ENCODE data around the gene FLNC.

The FLNC gene, protein sequence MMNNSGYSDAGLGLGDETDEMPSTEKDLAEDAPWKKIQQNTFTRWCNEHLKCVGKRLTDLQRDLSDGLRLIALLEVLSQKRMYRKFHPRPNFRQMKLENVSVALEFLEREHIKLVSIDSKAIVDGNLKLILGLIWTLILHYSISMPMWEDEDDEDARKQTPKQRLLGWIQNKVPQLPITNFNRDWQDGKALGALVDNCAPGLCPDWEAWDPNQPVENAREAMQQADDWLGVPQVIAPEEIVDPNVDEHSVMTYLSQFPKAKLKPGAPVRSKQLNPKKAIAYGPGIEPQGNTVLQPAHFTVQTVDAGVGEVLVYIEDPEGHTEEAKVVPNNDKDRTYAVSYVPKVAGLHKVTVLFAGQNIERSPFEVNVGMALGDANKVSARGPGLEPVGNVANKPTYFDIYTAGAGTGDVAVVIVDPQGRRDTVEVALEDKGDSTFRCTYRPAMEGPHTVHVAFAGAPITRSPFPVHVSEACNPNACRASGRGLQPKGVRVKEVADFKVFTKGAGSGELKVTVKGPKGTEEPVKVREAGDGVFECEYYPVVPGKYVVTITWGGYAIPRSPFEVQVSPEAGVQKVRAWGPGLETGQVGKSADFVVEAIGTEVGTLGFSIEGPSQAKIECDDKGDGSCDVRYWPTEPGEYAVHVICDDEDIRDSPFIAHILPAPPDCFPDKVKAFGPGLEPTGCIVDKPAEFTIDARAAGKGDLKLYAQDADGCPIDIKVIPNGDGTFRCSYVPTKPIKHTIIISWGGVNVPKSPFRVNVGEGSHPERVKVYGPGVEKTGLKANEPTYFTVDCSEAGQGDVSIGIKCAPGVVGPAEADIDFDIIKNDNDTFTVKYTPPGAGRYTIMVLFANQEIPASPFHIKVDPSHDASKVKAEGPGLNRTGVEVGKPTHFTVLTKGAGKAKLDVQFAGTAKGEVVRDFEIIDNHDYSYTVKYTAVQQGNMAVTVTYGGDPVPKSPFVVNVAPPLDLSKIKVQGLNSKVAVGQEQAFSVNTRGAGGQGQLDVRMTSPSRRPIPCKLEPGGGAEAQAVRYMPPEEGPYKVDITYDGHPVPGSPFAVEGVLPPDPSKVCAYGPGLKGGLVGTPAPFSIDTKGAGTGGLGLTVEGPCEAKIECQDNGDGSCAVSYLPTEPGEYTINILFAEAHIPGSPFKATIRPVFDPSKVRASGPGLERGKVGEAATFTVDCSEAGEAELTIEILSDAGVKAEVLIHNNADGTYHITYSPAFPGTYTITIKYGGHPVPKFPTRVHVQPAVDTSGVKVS (N-terminal part only)

GRCh38 chr7:128830231-128831177 lies at the start of gene FLNC:
TSS of gene FLNC (plus strand) at chr7:128830406. CDS start at chr7:128830638, 232 bp downstream.
- Histone ChIP-seq H3K4me3 (ENCODE audit: low read depth, low read length) (peak within 1 kb of the TSS; percentile 81), H3K27ac (peak within 1 kb of the TSS; percentile 57), H3K27me3 (replicated peaks) (no peaks in the 10 kb centered on the region), H3K36me3 (replicated peaks) (peaks cover 9% of the 10 kb centered on the region)
- DNase-seq, result peak; percentile 43
- TF ChIP-seq, protein P1, sequence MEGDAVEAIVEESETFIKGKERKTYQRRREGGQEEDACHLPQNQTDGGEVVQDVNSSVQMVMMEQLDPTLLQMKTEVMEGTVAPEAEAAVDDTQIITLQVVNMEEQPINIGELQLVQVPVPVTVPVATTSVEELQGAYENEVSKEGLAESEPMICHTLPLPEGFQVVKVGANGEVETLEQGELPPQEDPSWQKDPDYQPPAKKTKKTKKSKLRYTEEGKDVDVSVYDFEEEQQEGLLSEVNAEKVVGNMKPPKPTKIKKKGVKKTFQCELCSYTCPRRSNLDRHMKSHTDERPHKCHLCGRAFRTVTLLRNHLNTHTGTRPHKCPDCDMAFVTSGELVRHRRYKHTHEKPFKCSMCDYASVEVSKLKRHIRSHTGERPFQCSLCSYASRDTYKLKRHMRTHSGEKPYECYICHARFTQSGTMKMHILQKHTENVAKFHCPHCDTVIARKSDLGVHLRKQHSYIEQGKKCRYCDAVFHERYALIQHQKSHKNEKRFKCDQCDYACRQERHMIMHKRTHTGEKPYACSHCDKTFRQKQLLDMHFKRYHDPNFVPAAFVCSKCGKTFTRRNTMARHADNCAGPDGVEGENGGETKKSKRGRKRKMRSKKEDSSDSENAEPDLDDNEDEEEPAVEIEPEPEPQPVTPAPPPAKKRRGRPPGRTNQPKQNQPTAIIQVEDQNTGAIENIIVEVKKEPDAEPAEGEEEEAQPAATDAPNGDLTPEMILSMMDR (IDR thresholded peaks at IDR 0.05; ENCODE audit: low read depth, low read length, missing control alignments), result no peak
- in situ Hi-C loops (cut with HindIII; ENCODE audit: low pct_ligation_motif_present, low sequenced_read_pairs), result no loop called here

DNA sequence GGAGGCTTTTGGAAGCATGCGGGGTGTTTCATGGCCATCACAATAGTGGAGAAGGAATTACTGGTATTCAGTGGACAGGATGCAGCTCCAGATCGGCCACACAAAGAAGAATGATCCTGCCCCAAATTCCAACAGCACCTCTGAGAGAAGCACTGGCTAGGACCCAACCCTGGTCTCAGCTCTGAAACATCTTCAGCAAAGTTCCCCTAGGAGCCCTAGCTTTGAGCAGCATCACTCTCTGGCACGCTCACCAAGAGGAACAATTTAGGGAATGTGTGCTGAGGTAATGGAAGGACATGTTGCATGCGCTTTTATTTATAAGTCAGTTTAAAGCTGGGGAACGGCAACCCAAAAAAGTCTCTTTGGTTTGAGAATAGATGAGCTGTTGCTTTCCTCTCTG lies 49.1 kb upstream of the FLNC start:
- in situ Hi-C loops (cut with HindIII; ENCODE audit: low pct_ligation_motif_present, low sequenced_read_pairs), result no loop called here
- no peak overlapping the region for H3K4me3 ChIP-seq (ENCODE audit: low read depth, low read length)
- TF ChIP-seq, protein P1 (IDR thresholded peaks at IDR 0.05; ENCODE audit: low read depth, low read length, missing control alignments), result no peak
- H3K36me3 ChIP-seq (replicated peaks), result no peaks in the 10 kb centered on the region
- H3K27ac ChIP-seq, result no peak overlapping the region
- no peaks in the 10 kb centered on the region for H3K27me3 ChIP-seq (replicated peaks)
- no peak for DNase-seq

- H3K27me3 ChIP-seq (replicated peaks), result no peaks in the 10 kb centered on the region
- no peak overlapping the region for H3K27ac ChIP-seq
- no peak overlapping the region for H3K4me3 ChIP-seq (ENCODE audit: low read depth, low read length)
- in situ Hi-C loops (cut with HindIII; ENCODE audit: low pct_ligation_motif_present, low sequenced_read_pairs), result no loop called here
- H3K36me3 ChIP-seq (replicated peaks), result no peaks in the 10 kb centered on the region
- no peak for DNase-seq
- TF ChIP-seq, protein P1 (IDR thresholded peaks at IDR 0.05; ENCODE audit: low read depth, low read length, missing control alignments), result no peak
These were observed 48.4 kb upstream of the FLNC start for GRCh38 chr7:128781851-128782250.

DNA sequence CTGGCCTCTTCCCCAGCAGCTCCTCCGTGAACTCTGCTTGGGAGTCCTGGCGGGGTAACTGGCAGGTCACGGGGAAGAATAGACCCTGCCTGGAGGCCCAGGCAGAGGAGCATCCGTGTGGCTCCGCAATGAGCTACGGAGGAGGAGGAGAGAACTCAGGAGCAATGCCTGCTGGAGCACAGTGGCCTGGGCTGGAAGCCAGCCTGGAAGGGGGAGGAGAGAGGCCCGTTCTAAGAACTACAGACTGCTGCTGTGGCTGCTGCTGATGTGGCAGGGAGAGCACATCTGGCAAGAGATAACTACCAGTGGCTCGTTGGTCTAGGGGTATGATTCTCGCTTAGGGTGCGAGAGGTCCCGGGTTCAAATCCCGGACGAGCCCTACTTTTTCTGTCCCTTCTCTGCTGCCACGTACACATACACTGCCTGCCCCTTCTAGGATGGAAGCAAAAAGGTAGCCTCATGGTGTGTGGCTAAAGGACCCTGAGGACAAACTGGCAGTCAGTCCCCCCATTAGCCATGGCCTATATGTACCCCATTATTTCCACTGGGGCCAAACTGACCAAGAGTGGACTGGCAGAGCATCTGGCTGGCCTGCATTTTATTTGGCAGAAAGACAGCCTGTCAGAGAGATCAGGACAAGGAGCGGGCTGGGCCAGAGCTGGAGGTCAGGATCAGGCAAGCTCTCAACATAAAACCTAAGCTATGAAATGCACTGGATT lies 46.9 kb upstream of the FLNC start:
- H3K4me3 ChIP-seq (ENCODE audit: low read depth, low read length), result peak overlapping the region; percentile 40
- H3K27me3 ChIP-seq (replicated peaks), result no peaks in the 10 kb centered on the region
- H3K36me3 ChIP-seq (replicated peaks), result no peaks in the 10 kb centered on the region
- no peak overlapping the region for H3K27ac ChIP-seq
- TF ChIP-seq, protein P1 (IDR thresholded peaks at IDR 0.05; ENCODE audit: low read depth, low read length, missing control alignments), result no peak
- in situ Hi-C loops (cut with HindIII; ENCODE audit: low pct_ligation_motif_present, low sequenced_read_pairs), result no loop called here
- peak; percentile 90 for DNase-seq
